ENCODE measurements around the gene GOLGA6A. TPM values are rescaled to one million over a fixed set of nuclear protein-coding genes. Genes with fewer than 3 reads are reported as not detected.
"Not testable (repeated sequence)": the region's sequence is repeated elsewhere in the genome, so short reads cannot be mapped to it uniquely, and the experiment has no call there.

Gene GOLGA6A, protein sequence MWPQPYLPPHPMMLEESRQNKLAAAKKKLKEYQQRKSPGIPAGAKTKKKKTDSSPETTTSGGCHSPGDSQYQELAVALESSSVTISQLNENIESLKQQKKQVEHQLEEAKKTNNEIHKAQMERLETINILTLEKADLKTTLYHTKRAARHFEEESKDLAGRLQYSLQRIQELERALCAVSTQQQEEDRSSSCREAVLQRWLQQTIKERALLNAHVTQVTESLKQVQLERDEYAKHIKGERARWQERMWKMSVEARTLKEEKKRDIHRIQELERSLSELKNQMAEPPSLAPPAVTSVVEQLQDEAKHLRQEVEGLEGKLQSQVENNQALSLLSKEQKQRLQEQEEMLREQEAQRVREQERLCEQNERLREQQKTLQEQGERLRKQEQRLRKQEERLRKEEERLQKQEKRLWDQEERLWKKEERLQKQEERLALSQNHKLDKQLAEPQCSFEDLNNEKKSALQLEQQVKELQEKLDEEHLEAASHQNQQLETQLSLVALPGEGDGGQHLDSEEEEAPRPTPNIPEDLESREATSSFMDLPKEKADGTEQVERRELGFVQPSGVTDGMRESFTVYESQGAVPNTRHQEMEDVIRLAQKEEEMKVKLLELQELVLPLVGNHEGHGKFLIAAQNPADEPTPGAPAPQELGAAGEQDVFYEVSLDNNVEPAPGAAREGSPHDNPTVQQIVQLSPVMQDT
- polyA plus RNA-seq (2011; rRNA removed) = not detected in 2 replicates
- polyA minus RNA-seq (2011; rRNA and poly(A)+ RNA removed) = not detected in 2 replicates

DNA sequence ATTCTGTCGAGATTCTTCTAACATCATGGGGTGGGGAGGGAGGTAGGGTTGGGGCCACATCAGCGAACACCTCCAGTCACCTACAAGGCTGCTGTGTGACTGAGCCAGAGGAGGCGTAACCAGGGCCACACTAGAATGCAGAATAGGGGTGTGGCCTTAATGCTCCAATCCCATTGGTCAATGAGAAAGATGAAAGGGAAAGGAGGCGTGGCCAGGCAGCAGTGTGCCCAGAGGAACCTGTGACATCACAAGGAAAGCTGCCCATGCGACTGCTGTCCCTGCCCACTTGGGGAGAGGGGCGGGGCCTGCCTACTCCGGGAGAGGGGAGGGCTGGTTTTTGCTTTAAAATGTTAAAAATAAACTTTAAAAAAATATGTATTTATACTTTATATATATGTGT is at the start of gene GOLGA6A:
TSS of gene GOLGA6A (minus strand) at position 101 of the 400 bp plus-strand sequence. CDS start at position 60, 41 bp downstream.
- H3K27me3 ChIP-seq (ENCODE audit: control insufficient read depth, insufficient read depth, low read length); DNase-seq (ENCODE audit: low read depth); H3K4me3 ChIP-seq (ENCODE audit: low read depth, low read length); CTCF ChIA-PET; H3K36me3 ChIP-seq (ENCODE audit: control insufficient read depth, insufficient read depth, low read length); POLR2A ChIA-PET: not testable (repeated sequence)

DNA sequence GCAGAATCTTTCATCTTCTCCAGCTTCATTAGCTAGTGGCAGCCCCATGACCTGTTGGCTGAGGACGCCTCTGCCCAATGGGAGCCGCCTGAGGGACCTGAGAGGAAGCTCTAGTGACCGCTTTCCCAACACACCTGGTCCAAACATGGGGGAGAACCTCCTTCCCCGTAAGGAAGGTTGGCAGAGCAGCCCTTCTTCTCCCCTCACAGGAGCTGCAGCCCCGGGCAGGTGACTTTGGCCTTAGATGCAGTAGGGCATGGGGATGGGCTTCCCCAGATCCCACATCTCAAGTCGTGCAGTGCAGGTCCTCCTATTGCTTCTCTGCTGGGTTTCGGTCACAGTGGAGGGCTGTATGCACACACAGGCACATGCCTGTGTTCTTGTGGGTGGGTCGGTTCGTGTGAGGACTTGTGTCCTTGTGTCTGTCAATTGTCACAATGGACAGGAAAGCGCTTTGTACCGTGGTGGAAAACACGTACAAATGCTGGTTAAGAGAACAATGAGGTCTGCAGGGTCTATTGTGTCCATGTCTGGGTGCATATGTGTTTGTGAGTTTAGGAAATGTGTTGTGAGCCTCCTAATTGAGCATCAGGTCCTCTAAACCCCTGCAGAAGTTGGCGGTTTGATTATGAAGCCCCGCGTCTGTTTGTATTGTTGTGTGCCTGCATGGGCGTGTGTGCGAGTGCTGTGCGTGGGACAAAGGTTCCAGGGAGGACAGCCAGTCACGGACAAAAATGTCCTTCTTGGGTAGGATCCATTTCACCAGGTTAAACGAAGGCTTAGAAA is 49.5 kb upstream of the GOLGA6A start:
- Histone ChIP-seq H3K36me3 (ENCODE audit: control insufficient read depth, insufficient read depth, low read length) (no peaks in the 10 kb centered on the region), H3K4me3 (ENCODE audit: low read depth, low read length) (no peak overlapping the region), H3K27me3 (ENCODE audit: control insufficient read depth, insufficient read depth, low read length) (peaks cover 59% of the 10 kb centered on the region)
- POLR2A ChIA-PET = no interaction called here
- TF ChIP-seq, protein P1, sequence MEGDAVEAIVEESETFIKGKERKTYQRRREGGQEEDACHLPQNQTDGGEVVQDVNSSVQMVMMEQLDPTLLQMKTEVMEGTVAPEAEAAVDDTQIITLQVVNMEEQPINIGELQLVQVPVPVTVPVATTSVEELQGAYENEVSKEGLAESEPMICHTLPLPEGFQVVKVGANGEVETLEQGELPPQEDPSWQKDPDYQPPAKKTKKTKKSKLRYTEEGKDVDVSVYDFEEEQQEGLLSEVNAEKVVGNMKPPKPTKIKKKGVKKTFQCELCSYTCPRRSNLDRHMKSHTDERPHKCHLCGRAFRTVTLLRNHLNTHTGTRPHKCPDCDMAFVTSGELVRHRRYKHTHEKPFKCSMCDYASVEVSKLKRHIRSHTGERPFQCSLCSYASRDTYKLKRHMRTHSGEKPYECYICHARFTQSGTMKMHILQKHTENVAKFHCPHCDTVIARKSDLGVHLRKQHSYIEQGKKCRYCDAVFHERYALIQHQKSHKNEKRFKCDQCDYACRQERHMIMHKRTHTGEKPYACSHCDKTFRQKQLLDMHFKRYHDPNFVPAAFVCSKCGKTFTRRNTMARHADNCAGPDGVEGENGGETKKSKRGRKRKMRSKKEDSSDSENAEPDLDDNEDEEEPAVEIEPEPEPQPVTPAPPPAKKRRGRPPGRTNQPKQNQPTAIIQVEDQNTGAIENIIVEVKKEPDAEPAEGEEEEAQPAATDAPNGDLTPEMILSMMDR (IDR thresholded peaks at IDR 0.05; ENCODE audit: insufficient read depth, low read depth, low read length) = no peak
- no peak for DNase-seq (ENCODE audit: low read depth)
- CTCF ChIA-PET = interaction anchor here (1.4 to 3.9 kb wide), 2 partner anchors 15 to 176 kb away, joined by 3 to 19 read pairs; no protein-coding TSS in a partner anchor

DNA sequence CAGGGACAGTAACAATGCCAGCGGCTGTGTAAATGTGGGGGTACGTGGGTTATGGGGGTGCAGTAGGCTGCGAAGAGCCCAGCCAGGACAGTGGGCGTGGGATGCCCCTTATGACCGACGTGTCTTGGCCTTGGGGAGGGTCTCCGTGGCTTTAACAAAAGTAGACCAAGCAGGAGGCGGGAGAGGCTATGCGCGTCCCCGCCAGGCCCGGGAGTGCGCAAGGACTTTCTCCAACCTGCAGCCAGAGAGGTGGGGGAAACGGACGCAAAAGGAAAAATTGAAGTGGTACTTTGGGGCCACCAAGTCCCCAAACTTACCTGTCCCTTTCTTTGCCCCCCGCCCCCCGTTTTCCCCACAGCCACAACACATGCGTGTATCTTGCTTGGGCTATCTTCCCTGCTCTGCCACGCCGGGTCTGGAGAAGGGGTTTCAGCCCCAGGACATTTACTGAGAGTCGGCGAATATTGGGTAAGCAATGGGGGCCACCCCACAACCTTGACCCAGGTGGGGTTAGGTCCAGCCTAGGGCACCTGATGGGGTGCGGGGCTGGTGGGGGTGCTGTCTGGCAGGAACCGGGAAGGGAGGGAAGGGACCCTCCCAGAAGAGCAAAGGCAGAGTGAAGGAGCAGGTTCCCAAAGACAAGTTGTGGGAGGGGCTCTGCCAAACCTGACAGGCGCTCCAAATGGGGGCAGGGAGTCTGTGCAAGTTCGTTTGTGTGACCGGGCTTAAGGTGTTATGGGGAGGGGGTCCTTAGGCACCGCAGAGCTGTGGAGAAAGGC is 48.7 kb upstream of the GOLGA6A start:
- no peak for DNase-seq (ENCODE audit: low read depth)
- ChIA-PET POLR2A (no interaction called here), CTCF (interaction anchor here (0.7 to 6.5 kb wide), 6 partner anchors 14 to 190 kb away, joined by 3 to 86 read pairs (median 11); no protein-coding TSS in a partner anchor)
- TF ChIP-seq, protein P1 (IDR thresholded peaks at IDR 0.05; ENCODE audit: insufficient read depth, low read depth, low read length) = no peak
- peaks cover 59% of the 10 kb centered on the region for H3K27me3 ChIP-seq (ENCODE audit: control insufficient read depth, insufficient read depth, low read length)
- no peak overlapping the region for H3K4me3 ChIP-seq (ENCODE audit: low read depth, low read length)
- no peaks in the 10 kb centered on the region for H3K36me3 ChIP-seq (ENCODE audit: control insufficient read depth, insufficient read depth, low read length)

DNA sequence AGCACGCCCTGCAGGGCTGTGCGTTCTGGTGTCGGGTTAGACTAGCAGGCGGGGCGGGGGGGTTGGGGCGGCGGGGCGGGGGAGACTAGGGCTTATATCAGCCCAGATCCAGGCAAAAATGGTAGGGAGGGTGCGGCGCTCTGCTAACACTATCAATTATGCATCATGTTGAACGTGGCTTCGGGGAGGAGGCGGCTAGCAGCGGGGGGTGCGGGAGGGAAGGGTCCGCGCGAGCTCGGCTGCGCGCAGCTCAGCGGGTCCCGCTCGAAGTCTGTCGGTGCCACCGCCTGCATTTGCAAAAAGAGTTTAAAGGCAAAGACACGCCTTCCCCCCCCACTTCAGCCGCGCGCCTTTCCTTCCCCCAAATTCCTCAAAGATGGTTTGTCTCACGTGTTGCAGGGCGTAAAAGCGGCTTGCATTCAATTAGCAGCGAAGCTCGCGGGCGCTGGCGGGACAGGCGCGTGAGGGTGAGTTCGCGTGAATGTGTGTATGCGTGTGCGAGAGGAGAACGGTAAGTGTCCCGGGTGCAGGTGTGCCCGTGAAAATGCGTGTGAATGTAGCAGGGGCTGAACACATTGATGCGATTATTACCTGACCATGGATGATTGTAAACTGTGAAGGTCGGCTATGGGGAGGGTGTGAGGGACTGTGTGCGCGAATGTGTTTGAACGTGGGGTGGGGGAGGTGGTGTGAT is 48.0 kb upstream of the GOLGA6A start, which contains the start of gene ISLR2:
TSS of gene ISLR2 (plus strand) at position 432 of the 694 bp plus-strand sequence. CDS start 2,169 bp downstream, outside the sequence.
- ChIA-PET POLR2A (no interaction called here), CTCF (interaction anchor here (0.7 to 6.5 kb wide), 7 partner anchors 135 to 191 kb away, joined by 3 to 86 read pairs (median 4); no protein-coding TSS in a partner anchor)
- TF ChIP-seq, protein P1 (IDR thresholded peaks at IDR 0.05; ENCODE audit: insufficient read depth, low read depth, low read length) = no peak
- Histone ChIP-seq H3K36me3 (ENCODE audit: control insufficient read depth, insufficient read depth, low read length) (no peaks in the 10 kb centered on the region), H3K27me3 (ENCODE audit: control insufficient read depth, insufficient read depth, low read length) (peaks cover 61% of the 10 kb centered on the region), H3K4me3 (ENCODE audit: low read depth, low read length) (no peak within 1 kb of the TSS)
- no peak for DNase-seq (ENCODE audit: low read depth)

Data from BJ (cell line).